MM.1S (cell line): ENCODE results near the gene VMP1.

Experiments used
- CTCF ChIP-seq: fragments of 300-600 bp; sonication (generic); IDR thresholded peaks from 2 replicates; pipeline ENCODE4 v1.5.1; 2016; ENCODE audit warnings: antibody characterized with exemption, low read length, mixed read lengths
- EZH2 ChIP-seq: fragments of 300-600 bp; sonication (generic); optimal IDR thresholded peaks from 2 replicates; pipeline ENCODE3; 2017; ENCODE audit warnings: low read depth, mild to moderate bottlenecking, antibody characterized with exemption, low read length, mixed read lengths

GRCh38 chr17:59678918-59679317 is 28.5 kb upstream of the VMP1 start:
- TF ChIP-seq CTCF = no peak
- no peak for TF ChIP-seq EZH2
